GM15510 (cell line): ENCODE data around the gene PCK1.

ENCODE experiments used
- POLR2A ChIP-seq: IDR thresholded peaks from 3 replicates; pipeline ENCODE4 v1.6.1; 2011; ENCODE audit warnings: borderline replicate concordance; ENCODE audit not compliant: insufficient read length; ENCODE audit errors: extremely low read depth

The PCK1 gene

DNA sequence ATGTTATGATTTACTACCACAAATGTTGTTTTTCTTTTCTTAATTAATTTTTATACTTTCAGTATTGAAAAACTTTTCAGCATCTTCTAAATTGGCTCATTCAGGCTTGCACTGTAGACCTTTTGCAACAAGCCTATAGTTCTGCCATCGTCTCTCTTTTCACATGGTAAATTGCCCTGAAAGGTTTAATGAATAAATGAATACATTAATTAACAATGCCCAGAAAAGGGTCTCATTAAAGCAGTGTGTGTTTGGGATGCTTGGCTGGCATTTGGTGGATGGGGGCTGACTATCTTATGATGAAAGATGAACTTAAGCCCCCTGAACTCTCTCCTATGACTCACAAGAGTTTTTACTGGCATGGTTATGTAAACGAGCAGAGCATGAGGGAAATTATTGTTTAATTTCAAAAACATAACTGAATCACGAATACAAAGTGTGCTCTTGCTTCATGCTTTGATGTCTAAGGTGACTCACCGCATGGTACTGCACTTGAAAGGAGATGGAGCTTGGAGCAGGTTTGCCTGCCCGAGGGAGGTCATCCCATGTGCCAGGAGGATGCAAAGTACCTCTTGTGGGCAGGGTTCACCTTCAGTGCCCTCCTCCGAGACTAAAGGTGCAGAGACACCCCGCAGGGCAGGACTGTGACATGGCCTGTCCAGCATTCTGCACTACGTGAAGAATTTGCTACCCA, 13.8 kb upstream of the PCK1 start:
- TF ChIP-seq POLR2A, result no peak

DNA sequence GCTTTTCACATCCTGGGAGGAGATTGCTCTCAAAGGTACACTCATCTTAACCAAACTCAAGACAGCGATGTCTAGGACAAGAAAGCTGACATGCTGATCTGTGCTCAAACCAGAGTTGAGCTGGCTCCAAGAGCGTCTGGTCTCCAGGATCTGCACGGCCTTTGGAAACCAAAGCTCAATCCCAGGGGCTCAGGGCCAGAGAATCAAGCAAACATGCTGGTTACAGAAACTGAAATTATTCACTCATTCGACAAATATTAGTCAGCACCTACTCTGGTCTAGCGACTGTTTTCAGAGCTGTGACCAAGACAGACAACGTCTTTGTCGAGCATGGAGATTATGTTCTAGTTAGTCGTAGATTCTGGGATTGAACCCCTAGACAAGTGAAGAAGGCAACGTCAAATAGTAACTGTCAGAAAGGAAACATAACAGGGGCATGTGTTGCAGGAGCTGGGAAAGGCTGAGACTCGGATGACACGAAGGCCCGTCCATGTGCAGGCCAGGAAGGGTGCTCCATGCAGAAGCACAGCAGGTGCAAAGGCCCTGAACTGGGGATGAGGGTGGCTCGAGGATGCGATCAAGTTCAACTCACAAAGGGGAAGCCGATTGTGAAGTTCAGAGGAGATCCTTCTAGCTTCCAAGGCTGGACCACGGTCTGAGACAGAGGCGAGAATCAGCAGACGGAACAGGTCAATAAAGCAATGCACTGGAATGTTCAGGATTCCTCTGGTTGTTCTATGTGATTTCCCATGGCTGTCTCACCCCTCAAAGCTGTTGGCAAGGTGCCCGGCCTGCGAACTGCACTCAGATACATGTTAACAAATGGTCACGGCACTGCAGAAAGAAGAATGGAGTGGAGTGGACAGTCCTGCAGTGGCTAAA, 12.5 kb upstream of the PCK1 start:
- no peak for TF ChIP-seq POLR2A

DNA sequence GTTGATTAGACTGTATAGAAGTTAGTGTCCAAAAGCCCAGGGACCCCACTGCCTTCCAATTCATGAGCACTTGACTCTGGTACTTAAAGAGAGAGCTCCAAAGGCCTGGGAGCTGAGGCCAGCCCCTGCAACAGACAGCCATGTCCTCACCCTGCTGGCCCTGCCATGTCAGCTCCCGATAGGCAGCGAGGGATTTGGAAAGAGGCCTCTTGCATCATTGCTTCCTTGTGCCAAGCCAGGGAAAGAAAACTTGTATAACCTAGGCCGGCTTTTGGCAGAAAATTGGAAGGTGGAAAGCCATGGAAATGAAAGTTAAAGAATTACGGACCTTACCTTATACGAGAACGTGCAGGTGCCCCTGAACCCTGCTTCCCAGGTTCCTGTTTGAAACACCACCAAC, 8.4 kb upstream of the PCK1 start:
- TF ChIP-seq POLR2A, result no peak

DNA sequence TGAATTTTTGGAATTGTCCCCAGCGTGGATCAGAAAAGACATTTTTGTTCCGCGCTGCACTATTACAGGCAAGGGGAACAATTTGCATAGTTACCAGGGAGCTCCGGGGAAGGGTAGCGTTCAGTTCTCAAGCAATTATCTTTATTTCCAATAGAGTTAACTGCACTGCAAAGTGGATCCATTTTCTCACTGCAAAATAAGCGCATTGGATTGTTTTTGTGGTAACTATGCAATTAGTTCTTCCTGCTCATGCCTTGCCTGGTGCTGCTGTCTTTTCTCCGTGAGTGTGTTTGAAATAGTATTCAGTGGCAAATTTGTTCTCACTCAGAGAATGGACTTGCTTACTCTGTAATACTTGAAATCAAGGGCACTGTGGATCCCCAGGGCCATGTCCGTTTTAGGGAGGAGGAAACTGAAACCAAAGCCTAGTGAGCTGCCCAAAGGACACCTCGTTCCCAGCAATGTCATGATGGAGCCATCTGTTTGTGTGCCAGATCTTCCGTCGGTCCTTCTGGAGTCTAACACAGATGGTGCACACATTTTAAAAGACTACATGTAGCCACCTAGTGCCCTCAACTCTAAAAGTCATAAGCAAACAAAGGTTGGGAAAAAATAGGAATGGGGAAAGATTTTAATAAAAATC, 7.4 kb upstream of the PCK1 start:
- TF ChIP-seq POLR2A, result no peak

DNA sequence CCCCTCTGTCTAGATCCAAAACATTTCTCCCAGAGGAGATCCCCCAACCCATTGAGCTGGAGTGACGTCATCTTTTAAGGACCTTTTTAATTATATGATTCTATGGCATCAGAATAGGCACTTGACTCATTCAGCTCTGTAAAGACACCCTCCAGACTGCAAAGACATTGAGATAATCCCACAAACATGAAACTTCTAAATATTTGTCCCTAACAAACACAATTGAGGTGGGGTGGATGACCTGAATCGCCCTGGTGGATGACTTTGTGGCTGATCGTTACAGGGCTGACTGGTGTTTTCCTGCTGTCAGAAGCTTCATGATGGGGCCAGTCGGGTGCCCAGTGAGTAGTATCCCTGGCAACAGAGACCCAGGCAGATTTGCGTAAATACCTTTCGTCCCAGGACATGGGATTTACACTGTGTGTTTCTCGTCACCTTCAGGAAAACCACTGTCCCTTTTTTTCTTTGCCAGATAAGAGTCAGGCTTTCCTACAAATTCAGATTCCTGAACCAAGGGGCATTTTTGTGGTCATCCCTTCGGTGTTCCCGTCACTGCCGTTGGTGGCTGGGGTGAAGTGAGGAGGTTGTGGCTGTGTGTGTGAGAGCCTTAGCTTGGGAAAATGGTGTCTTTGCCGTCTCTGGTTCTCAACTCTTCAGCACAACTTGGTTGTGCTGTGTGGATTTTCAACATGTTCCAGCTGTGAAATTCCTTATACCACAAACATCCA, 5.3 kb upstream of the PCK1 start:
- no peak for TF ChIP-seq POLR2A

DNA sequence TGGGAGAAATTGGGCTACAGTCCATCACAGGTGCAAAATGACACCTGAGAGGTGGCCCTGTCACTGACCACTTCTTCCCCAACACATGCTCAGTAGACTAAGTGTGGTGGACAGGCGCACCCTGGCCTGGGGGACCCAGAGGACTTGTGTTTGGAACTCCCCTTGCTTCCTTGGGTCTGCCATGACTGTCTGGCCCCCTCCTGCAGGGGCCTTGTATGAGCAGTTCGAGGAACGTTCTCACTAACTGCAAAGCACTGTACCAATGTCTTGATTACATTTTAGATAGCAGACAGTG, 4.0 kb upstream of the PCK1 start:
- no peak for TF ChIP-seq POLR2A

DNA sequence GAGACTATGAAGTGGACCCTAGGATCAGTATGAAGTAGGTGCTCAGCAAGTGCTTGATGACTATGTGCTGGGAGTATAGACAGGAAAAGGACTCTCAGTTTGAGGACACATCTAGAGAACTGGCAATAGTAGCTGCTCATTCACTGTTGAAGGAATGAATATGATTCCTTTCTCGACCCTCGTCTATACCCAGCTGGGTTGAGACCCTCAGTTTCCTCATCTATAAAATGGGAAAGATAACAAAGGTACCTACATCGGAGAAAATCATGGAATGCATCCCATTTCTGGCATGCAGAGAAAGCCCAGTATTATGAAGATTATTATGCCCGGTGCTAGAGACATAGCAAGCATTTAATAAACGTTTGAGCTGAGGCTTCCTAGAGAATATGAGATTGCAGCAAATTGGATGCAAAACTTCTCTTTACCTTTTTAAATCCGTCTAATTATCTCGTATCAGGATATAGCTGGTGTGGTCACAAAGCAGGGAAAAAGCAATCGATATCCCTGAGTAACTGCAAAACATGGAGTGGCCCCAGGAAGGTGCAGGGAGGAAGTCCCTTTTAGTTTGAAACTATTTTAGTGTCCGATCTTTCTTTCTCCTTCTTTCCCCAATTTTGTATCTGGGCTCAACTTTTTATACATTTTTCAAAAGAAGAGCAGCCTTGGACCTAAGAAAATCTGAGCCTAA, 2.8 kb upstream of the PCK1 start:
- TF ChIP-seq POLR2A, result no peak

DNA sequence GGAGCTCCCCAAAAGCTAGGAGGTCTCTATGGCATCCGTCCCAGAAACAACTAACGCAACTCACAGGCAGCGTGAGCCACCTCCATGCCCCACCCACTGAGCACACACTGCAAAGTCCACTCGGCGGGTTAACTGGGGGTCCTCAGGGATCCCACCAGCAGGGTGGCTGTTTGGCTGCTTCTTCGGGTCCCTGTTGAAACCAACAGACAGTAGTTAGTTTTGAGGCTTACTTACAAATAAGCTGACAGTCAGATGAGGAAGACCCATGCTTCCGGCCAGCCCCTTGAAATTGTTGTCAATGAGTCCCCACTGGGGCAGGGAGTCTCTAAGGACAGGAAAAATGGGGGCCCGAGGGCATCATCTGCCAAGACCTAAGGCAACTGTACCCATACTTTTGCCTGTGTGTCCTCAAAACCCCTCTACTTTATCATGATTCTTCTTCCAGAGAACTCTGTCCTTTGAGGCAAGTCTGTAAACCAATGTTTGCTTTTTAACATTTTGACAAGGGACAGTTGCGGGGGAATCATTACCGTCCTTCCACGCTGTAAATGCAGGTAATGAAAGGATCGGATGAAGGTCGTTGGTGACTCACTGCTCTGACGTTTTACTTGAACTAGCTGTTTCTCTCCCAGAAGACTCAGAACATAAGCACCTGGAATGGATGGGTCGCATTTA, 2.2 kb upstream of the PCK1 start:
- no peak for TF ChIP-seq POLR2A

DNA sequence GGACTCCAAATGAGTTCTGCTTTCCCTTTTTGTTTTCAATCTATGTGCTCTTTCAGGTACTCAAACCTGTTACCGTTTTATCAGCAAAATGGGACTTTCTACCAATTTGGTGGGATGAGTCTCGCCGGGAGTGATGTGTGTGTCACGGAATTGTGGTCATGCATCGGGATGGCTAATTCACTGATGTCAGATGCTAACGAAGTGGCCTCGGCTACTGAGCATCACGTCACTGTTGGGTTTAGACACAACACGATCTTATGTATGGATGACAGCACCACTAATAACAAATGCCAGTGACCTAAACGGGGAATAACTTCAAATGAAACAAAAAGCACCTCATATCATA, 1.6 kb upstream of the PCK1 start:
- TF ChIP-seq POLR2A, result no peak

DNA sequence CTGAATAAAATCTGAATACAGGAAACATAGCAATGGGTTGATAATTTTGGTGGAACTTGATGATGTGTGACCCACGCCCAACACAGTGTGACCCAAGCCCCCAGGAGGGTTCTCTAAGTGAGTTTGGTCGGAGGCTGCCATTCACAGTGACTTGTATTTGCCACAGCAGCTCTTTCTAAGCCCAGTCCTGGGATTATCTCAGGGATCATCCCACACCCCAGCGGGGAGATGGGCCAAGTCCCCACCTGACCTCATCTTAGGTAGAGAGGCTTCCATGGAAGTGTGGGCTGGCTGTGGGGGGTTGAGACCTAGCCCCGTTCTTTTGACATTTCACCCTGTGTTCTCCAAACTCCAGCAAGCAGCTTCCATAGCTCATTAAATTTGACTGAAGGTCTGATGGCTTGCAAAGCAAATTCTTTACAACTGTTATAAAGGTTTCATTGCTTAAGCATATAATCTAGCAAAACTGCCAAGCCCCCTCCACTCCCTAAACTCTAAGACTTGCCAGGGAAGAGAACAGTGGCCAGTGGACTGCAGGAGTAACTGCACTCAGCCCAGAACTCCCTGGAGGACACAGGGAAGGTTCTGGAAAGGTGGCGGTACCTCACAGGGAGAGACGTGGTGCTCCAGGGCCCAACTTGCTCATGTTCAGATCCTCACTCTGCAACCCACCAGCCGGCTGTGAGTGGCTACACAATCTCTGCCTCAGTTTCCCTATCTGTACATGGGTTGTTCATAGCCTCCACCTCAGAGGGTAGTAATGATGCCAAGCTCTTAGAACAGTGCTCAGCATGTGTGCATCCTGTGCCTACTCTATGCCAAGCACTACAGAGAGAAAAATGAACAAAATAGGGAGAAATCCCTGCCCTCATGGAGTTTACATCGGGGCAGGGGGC, 1.0 kb upstream of the PCK1 start:
- TF ChIP-seq POLR2A, result no peak

DNA sequence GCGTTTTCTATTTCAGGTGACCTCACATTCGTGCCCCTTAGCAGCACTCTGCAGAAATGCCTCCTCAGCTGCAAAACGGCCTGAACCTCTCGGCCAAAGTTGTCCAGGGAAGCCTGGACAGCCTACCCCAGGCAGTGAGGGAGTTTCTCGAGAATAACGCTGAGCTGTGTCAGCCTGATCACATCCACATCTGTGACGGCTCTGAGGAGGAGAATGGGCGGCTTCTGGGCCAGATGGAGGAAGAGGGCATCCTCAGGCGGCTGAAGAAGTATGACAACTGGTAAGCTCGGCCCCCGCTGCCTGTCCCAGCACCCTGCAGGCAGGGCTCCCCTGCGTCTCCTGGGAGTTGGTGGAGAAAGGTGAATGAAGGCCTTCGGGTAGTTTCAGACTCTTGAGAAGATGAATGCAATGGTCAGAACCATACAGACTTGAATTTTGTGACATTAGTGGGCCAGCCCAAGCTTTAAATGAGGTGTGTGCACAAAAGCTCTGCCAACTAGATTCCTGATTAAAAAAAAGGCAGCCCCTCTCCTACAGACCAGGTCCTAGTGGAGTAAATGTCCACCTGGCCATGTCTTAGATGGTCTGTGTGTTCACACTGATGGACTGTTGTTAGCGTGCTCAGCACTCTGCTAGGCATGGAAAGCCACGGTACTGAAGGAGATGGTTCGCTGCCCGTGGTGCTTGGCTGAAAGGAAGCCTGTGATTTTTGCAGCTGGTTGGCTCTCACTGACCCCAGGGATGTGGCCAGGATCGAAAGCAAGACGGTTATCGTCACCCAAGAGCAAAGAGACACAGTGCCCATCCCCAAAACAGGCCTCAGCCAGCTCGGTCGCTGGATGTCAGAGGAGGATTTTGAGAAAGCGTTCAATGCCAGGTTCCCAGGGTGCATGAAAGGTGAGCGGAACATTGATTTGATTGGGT, 708 bp downstream of the PCK1 start:
- no peak for TF ChIP-seq POLR2A
